ENCODE results near the gene MACROD2.

Gene MACROD2

DNA sequence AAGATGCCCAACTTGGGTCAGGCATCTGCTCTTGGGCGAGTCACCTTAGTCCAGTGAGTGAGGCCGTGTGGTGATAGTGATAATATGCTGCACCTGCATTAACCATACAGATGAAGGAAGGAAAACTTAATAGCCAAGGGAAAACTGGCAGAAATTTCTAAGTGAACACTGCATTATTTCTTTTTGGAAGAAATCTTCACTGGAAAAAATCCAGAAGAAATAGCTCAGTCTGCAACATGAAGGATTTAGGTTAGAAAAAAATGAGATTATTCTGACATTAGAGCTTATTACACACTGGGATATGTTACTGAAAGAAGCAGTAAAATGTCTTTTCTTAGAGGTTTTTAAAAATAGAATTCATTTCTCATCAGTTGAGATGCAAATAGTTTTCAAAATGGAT is 1630.7 kb downstream of the MACROD2 start:
- TF ChIP-seq, protein P1, sequence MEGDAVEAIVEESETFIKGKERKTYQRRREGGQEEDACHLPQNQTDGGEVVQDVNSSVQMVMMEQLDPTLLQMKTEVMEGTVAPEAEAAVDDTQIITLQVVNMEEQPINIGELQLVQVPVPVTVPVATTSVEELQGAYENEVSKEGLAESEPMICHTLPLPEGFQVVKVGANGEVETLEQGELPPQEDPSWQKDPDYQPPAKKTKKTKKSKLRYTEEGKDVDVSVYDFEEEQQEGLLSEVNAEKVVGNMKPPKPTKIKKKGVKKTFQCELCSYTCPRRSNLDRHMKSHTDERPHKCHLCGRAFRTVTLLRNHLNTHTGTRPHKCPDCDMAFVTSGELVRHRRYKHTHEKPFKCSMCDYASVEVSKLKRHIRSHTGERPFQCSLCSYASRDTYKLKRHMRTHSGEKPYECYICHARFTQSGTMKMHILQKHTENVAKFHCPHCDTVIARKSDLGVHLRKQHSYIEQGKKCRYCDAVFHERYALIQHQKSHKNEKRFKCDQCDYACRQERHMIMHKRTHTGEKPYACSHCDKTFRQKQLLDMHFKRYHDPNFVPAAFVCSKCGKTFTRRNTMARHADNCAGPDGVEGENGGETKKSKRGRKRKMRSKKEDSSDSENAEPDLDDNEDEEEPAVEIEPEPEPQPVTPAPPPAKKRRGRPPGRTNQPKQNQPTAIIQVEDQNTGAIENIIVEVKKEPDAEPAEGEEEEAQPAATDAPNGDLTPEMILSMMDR (conservative IDR thresholded peaks at IDR 0.05; ENCODE audit: low read depth, low read length) = no peak
- DNase-seq (ENCODE audit: low read depth) = no peak
- no peak overlapping the region for H3K4me3 ChIP-seq (ENCODE audit: low read depth, low read length)

DNA sequence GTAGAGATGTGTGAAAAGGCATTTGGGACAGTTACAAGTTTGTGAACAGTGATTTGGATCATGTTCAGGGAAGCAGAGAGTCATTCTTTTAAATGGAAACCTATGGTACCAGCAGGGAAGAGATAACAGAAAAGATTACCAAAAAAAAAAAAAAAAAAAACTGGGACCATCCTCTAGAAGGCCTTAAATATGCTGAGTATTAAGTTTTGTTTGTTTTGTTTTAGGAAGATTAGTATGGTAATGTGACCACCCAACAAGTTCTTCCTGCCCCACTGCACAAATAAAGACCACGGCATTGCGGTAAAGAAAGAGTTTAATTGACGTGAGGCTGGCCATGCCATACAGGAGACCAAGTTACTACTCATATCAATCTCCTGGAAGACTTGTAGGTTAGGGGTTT is 1631.8 kb downstream of the MACROD2 start:
- TF ChIP-seq, protein P1 (conservative IDR thresholded peaks at IDR 0.05; ENCODE audit: low read depth, low read length) = no peak
- H3K4me3 ChIP-seq (ENCODE audit: low read depth, low read length) = no peak overlapping the region
- no peak for DNase-seq (ENCODE audit: low read depth)

DNA sequence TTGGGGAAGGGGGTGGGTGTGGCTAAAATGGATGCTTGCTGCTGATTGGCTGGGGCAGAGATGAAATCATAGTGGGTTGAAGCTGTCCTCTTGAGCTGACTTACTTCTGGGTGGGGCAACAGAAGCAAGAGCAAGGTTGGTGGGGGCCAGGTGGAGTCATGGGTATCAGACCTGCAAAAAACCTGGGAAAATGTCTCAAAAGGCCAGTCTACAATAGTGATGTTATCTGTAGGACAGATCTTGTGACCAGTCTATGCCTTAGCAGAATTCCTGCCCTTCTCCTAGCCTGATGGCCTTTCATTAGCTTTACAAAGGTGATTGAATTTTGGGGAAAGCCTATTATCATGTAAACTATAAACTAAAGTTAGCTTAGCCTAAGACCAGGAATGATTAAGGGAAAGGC is 1632.2 kb downstream of the MACROD2 start:
- H3K4me3 ChIP-seq (ENCODE audit: low read depth, low read length) = no peak overlapping the region
- no peak for DNase-seq (ENCODE audit: low read depth)
- TF ChIP-seq, protein P1 (conservative IDR thresholded peaks at IDR 0.05; ENCODE audit: low read depth, low read length) = no peak

DNA sequence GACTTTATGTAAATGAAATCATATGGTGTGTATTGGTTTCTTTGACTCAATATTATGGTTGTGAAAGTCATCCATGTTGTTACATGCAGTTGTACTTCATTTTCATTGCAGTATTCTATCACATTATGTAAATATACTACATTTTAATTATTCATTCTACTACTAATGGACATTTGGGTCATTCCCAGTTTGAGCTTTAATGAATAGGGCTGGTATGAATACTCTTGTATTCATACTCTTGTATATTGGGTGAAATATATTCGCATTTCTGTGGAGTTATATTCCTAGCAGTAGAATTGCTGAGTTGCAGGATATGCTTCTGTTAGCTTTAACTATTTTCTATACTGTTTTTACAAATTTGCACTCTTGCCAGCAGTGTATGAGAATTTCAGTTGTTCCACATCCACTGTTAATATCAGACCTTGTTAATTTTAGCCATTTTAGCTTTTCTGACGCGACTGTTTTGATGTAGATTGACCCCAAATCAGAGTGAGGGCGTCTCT is 1633.6 kb downstream of the MACROD2 start:
- DNase-seq (ENCODE audit: low read depth) = no peak
- H3K4me3 ChIP-seq (ENCODE audit: low read depth, low read length) = no peak overlapping the region
- TF ChIP-seq, protein P1 (conservative IDR thresholded peaks at IDR 0.05; ENCODE audit: low read depth, low read length) = no peak

DNA sequence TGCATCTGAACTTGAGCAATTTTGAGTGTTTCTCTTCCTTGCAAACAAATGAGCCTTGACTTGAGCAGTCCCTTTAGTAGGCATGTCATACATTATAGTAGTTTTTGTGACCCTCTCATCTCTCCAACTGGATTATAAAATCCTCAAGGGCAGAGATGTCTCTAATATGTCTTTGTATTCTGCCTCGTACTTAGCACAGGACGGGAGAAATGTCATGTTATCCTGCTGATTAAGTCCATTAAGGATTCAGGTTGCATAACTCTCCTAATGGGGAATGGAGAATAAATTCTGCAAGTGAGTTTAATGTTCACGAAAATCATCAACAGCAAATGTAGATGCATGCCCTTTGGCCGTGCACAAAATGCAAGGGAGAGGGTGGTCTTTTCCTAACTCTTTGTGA is 1635.0 kb downstream of the MACROD2 start:
- H3K4me3 ChIP-seq (ENCODE audit: low read depth, low read length) = no peak overlapping the region
- DNase-seq (ENCODE audit: low read depth) = no peak
- TF ChIP-seq, protein P1 (conservative IDR thresholded peaks at IDR 0.05; ENCODE audit: low read depth, low read length) = no peak

DNA sequence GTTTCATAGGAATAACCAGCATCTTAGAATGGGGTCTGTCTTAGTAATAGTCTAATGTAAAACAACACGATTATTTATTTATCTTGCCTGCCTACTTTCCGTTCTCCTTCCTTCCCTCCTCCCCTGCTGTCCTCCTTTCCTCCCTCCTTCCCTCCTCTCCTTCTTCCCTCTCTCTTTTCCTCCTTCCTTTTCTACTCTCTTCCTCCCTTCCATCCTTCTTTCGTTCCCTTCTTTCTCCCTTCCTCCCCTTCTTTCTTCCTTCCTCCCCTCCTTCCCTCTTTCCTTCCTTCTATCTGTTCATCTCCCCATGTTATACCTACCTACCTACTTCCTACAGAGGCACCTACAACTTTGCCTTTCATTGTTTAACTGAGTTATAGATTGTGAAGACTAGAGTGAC is 1637.4 kb downstream of the MACROD2 start:
- TF ChIP-seq, protein P1 (conservative IDR thresholded peaks at IDR 0.05; ENCODE audit: low read depth, low read length) = no peak
- DNase-seq (ENCODE audit: low read depth) = no peak

DNA sequence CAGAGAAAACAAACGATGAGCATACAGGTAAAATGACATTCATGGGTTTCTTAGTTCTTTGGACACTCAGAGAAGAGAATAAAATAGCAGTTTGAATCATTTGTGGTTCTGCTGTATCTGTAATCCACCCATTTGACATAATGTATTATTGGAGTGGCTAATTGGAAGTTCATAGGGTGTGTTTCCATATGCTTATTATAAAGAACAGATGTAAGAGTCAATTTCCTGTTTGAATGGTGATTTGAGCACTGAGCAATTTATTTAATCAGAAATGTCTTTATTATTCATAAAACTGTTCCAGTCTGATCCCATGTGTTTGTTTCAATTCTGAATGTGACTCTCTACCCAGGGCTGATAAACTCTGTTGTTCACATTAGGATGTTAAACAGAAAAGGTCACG is 1638.8 kb downstream of the MACROD2 start:
- DNase-seq (ENCODE audit: low read depth) = no peak
- TF ChIP-seq, protein P1 (conservative IDR thresholded peaks at IDR 0.05; ENCODE audit: low read depth, low read length) = no peak

More for the DNA sequence above, 1637.4 kb downstream of the MACROD2 start:
- H3K4me3 ChIP-seq (ENCODE audit: low read depth, low read length) = no peak overlapping the region

More for the DNA sequence above, 1638.8 kb downstream of the MACROD2 start:
- H3K4me3 ChIP-seq (ENCODE audit: low read depth, low read length) = no peak overlapping the region
